HG03095 (cell line): ENCODE data around the gene ZNF211.
A peak's percentile ranks its signal among the peaks of the same experiment; 100 is the strongest.

Experiments
- ATAC-seq: cut with Tn5 transposase; IDR thresholded peaks from one replicate; pipeline ENCODE4 v1.9.1; 2021; ENCODE audit warnings: moderate library complexity; ENCODE audit not compliant: unreplicated experiment

The ZNF211 gene

GRCh38 chr19:57632987-57633831 lies at the start of gene ZNF211:
Gene ZNF211 (plus strand): TSS chr19:57633168. CDS start chr19:57633347, 179 bp downstream.
- ATAC-seq: peak; percentile 91

DNA sequence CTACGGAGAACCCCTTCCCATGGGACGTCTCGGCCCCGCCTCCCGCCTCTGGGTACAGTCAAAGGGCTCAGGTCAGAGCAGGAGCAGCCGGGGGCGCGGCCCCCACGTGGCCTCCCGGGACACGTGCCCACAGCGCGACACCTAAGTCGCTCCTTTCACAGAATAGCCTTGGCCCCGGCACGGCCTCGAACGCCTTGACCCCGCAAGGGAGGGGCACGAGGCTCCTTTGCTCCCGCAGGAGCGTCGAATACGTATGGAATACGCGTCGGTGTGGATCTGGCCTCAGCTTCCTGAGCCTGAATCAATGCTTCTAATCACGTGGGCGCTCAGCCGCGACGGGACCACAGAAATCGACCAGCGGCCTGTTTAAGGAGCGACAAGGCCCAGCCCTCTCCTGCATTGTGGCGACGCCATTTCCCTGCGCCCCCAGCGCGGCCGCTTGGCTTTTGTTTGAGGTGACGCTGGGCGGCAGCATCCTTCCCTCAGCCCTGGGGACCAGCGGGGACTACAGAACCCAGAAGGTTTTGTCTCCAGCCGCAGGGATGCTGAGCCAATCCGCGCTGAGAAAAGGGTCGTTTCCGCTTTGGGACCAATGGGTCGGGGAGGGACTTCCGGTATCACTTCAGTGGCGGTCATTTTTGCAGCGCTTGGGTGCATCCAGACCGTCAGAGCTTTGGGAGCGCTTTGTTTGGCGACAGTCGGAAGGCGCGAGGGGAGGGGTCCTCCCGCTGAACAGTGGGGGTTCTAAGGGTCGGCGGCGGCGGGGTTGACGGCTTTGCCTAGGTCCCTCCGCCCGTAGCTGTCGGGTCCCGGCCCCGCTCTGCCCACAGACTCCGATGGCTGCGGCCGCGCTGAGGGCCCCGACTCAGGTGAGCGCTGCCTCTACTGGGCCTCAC lies 49.2 kb upstream of the ZNF211 start, which contains the start of gene ZIK1:
Gene ZIK1, plus strand, starts transcription at position 625 of the 896 bp plus-strand sequence. Its CDS starts 212 bp downstream, at position 837.
- peak; percentile 75 for ATAC-seq

DNA sequence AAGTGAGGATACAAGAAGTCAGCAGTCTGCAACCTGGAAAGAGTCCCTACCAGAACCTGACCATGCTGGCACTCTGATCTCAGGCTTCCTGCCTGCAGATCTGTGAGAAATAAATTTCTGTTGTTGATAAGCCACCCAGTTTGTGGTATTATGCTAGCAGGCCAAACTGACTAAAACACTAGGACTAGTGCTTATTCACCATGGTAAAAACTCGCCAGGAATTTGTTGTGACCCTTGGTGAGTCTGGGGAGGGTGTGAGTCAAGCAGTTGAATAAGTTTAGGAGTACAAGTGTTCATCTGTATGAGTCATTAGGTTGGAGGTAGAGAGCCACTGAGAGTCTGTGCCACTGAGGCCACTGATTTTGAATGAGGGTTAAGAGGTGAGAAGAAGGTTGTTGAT lies 45.4 kb upstream of the ZNF211 start:
- no peak for ATAC-seq

DNA sequence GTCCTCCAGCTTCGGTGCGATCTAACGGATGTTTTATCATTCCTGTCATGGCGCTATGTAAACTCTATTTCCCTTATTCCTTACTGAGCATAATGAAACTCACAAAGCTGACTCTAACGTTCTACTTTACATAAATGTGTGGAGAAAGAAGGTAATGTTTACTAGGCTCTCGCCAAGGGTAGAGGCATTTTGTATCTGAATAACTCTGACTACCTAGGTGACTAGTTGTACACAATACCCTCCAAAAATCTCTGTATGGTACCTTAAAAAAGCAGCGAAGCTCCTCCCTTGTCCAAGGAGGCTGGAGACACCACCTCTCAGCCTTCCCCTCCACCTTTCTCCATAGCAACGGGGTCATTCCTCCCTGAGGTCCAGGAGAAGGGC lies 33.6 kb upstream of the ZNF211 start:
- peak; percentile 24 for ATAC-seq

GRCh38 chr19:57599761-57600383 lies 33.1 kb upstream of the ZNF211 start, which contains the start of gene ZNF530:
Gene ZNF530 (plus strand): TSS chr19:57599885. CDS start chr19:57604346, 4,461 bp downstream.
- ATAC-seq: peak; percentile 88

GRCh38 chr19:57606931-57607330 lies 26.0 kb upstream of the ZNF211 start:
- no peak for ATAC-seq

DNA sequence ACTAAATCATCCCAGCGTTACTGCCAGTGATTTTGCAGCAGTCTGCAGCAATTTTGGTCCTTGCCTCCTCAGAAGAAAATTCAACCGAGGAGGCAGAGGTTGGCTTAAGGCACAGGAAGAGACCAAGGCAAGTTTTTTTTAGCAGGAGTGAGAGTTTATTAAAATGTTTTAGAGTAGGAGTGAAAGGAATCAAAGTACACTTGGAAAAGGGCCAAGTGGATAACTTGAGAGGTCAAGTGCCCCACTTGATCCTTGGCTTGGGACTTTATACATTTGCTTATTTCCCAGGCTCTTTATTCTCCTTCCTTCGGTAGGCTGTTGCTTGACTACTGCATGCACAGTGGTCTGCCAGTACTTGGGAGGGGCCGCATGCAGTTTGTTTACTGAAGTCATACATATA lies 21.9 kb upstream of the ZNF211 start:
- ATAC-seq: no peak

- ATAC-seq: peak; percentile 87
Observed at GRCh38 chr19:57613941-57614743, 18.8 kb upstream of the ZNF211 start, which contains the start of gene ZNF134. Gene ZNF134 (plus strand): TSS chr19:57614242. CDS start chr19:57619469, 5,227 bp downstream.

DNA sequence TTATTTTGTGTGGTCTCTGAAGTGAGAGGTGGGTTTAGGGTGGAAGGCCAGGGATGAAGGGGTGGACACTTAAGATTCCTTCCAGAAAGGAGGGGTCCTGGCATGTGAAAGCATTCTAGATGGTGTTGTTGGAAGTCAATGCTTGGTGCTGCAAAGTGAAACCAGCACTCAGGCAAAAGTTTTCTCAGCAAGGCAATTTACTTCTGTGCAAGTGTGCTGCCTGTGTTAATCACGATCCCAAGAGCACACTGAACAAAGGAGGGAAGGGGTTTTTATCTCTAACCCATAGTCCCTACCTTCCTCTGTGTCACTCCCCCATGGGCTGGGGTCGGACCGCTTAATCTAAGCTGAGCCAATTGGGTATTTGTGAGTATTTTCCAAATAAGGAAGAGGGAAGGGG lies 17.6 kb upstream of the ZNF211 start:
- ATAC-seq: no peak

DNA sequence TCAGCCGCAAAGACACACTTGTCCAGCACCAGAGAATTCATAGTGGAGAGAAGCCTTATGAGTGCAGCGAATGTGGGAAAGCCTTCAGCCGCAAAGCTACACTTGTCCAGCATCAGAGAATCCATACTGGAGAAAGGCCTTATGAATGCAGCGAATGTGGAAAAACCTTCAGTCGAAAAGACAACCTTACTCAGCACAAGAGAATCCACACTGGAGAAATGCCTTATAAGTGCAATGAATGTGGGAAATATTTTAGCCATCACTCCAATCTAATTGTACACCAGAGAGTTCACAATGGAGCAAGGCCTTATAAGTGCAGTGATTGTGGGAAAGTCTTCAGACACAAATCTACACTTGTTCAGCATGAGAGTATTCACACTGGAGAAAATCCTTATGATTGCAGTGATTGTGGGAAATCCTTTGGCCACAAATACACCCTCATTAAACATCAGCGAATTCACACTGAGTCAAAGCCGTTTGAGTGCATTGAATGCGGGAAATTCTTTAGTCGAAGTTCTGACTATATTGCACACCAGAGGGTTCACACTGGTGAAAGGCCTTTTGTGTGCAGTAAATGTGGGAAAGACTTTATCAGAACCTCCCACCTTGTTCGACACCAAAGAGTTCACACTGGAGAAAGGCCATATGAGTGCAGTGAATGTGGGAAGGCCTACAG lies 12.2 kb upstream of the ZNF211 start:
- ATAC-seq: no peak

GRCh38 chr19:57623091-57623490 lies 9.9 kb upstream of the ZNF211 start:
- ATAC-seq: no peak

DNA sequence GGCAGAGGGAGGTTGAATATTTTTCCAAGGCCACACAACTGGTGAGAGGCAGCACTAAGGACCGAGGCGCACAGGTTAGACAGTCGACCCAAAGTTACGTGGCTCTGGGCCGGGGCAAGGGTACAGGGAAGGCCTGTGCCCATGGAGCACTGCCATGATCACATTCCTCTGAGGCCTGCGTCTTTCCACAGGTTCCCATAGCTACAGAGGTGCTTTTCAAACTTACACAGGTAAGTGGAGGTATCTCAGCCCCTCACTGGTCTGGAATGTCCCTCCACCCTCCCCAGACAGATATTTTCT lies 814 bp downstream of the ZNF211 start:
- ATAC-seq: no peak

DNA sequence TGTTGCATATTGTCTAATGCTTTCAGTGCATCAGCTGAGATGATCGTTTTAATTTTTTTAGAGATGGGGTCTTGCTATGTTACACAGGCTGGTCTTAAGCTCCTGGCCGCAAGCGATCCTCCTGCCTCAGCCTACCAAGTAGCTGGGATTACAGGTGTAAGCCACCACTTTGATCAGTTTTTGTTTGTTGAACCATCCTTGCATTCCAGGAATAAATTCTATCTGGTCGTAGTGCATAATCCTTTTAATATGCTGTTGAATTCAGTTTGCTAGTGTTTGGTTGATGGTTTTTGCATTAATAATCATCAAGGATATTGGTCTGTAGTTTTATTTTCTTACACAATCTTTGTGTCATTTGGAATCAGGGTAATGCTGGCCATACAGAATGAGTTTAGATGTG lies 4.4 kb downstream of the ZNF211 start:
- ATAC-seq: no peak

DNA sequence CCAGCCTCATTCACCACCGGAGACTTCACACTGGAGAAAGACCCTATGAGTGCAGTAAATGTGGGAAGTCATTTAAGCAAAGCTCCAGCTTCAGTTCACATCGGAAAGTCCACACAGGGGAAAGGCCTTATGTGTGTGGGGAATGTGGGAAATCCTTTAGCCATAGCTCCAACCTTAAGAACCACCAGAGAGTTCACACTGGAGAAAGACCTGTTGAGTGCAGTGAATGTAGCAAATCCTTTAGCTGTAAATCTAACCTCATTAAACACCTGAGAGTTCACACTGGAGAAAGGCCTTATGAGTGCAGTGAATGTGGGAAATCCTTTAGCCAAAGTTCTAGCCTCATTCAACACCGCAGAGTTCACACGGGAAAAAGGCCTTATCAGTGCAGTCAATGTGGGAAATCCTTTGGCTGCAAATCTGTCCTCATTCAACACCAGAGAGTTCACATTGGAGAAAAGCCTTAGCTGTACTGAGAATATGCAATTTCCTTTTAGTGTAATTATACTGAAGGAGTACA lies 8.8 kb downstream of the ZNF211 start:
- ATAC-seq: no peak

GRCh38 chr19:57642396-57643046 lies 9.6 kb downstream of the ZNF211 start:
- ATAC-seq: no peak

DNA sequence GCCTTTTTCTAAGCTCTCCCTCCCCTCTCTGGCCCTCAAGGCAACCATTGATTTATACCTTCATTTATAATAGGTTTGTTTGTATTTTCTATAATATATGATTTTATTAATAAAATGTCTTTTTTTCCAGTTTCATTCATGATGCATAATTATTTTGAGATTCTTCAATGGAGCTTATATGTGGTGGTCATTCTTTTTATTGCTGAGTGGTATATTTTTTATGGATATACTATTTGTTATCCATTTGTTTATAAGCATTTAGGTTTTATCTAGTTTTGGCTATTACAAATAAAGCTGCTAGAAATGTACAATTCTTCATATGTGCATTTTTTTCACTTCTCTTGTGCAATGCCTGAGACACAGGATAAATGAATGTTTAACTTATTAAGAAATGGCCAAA lies 10.8 kb downstream of the ZNF211 start:
- no peak for ATAC-seq

DNA sequence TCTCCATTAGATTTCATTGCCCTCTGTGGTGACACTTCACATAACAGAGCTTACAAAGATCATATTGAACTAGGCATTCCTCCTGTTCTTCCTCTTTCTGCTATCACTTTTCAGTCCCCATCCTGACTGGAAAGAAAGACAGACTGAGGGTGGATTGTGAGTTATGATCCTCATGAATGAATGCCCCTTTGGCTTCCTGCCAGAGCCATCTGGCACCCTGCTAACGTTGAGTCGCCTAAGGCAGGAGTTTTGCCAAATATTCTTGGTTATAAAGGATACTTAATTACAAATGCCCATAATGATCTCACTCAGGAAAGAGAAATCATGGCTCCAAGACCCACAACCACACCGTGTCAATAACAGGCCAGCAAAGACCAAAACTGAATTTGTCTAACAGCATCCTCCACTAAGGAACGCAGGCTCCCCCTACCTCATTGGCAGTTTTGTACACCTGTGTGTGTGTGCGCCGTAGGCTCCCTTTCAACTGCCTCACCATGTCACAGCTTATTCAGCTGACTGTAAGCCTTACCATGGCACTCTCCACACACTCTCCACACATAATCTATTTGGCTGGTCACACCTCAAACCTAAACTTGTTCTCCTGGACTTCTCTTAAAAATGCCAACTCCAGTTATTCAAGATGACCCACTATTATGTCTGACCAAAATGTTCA lies 15.5 kb downstream of the ZNF211 start:
- no peak for ATAC-seq

DNA sequence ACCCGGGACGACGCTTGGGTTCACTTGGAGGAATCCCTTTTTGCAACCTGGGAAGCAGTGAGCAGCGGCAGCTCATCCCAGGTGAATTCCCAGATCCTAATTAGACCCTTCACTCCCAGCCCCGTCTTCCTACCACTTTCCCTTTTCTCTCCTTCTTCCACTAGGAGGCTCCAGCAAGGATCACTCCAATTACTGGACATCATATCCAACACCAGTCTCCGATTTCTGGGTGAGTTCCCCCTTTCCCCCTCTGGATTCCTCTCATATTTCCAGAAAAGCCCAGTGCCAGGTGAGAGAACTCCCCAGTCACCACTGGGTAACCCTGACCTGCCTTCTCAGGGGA lies 18.7 kb downstream of the ZNF211 start:
- ATAC-seq: no peak

DNA sequence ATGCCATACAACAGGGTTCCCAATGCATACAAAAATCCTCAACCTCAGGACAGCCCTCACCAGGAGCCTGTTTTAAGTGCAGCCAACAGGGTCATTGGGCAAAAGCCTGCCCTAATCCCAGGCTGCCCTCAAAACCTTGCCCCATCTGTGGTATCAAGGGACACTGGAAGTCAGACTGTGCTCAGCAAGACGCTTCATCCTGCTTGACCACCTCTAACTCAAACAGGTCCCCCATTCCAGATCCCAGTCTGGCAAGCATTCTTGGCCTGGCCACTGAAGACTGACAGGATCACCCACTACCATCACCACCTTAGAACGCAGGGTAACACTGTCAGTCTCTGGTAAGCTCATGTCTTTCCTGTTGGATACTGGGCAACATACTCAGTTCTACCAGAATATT lies 20.7 kb downstream of the ZNF211 start:
- no peak for ATAC-seq
